ENCODE data around the gene ATXN1. TPM values are rescaled to one million over a fixed set of nuclear protein-coding genes. Genes with fewer than 3 reads are reported as not detected.

ATXN1 gene
- total RNA-seq, 1 donor from 2014 or later: 64.5 TPM

GRCh38 chr6:16539086-16539931 is 222.0 kb downstream of the ATXN1 start:
- no peak for TF ChIP-seq CTCF (IDR thresholded peaks at IDR 0.05)
- Mint-ChIP-seq H3K4me1 (ENCODE audit: low read depth) (peaks cover 26% of the 10 kb centered on the region), H3K27ac (ENCODE audit: unreplicated experiment) (no peak overlapping the region), H3K9me3 (ENCODE audit: low read depth) (no peaks in the 10 kb centered on the region), H3K4me3 (ENCODE audit: unreplicated experiment) (no peak overlapping the region), H3K27me3 (ENCODE audit: low read depth) (no peaks in the 10 kb centered on the region), H3K36me3 (ENCODE audit: low read depth) (no peaks in the 10 kb centered on the region)
- DNase-seq (ENCODE audit: low spot score): no peak

- Mint-ChIP-seq H3K9me3 (ENCODE audit: low read depth) (no peaks in the 10 kb centered on the region), H3K27ac (ENCODE audit: unreplicated experiment) (no peak overlapping the region), H3K27me3 (ENCODE audit: low read depth) (no peaks in the 10 kb centered on the region), H3K4me3 (ENCODE audit: unreplicated experiment) (no peak overlapping the region), H3K36me3 (ENCODE audit: low read depth) (no peaks in the 10 kb centered on the region), H3K4me1 (ENCODE audit: low read depth) (peaks cover 7% of the 10 kb centered on the region)
- no peak for DNase-seq (ENCODE audit: low spot score)
- no peak for TF ChIP-seq CTCF (IDR thresholded peaks at IDR 0.05)
These were observed 225.7 kb downstream of the ATXN1 start for GRCh38 chr6:16535564-16535963.

GRCh38 chr6:16533721-16534136 is 227.5 kb downstream of the ATXN1 start:
- Mint-ChIP-seq H3K27ac (ENCODE audit: unreplicated experiment) (no peak overlapping the region), H3K9me3 (ENCODE audit: low read depth) (no peaks in the 10 kb centered on the region), H3K4me1 (ENCODE audit: low read depth) (peaks cover 7% of the 10 kb centered on the region), H3K4me3 (ENCODE audit: unreplicated experiment) (no peak overlapping the region), H3K36me3 (ENCODE audit: low read depth) (no peaks in the 10 kb centered on the region), H3K27me3 (ENCODE audit: low read depth) (no peaks in the 10 kb centered on the region)
- DNase-seq (ENCODE audit: low spot score): no peak
- TF ChIP-seq CTCF (IDR thresholded peaks at IDR 0.05): no peak

GRCh38 chr6:16533210-16533609 is 228.1 kb downstream of the ATXN1 start:
- no peak for DNase-seq (ENCODE audit: low spot score)
- Mint-ChIP-seq H3K9me3 (ENCODE audit: low read depth) (no peaks in the 10 kb centered on the region), H3K4me3 (ENCODE audit: unreplicated experiment) (no peak overlapping the region), H3K4me1 (ENCODE audit: low read depth) (peaks cover 7% of the 10 kb centered on the region), H3K36me3 (ENCODE audit: low read depth) (no peaks in the 10 kb centered on the region), H3K27me3 (ENCODE audit: low read depth) (no peaks in the 10 kb centered on the region), H3K27ac (ENCODE audit: unreplicated experiment) (no peak overlapping the region)
- no peak for TF ChIP-seq CTCF (IDR thresholded peaks at IDR 0.05)

- Mint-ChIP-seq H3K36me3 (ENCODE audit: low read depth) (no peaks in the 10 kb centered on the region), H3K4me1 (ENCODE audit: low read depth) (peaks cover 26% of the 10 kb centered on the region), H3K4me3 (ENCODE audit: unreplicated experiment) (no peak overlapping the region), H3K9me3 (ENCODE audit: low read depth) (peaks cover 4% of the 10 kb centered on the region), H3K27ac (ENCODE audit: unreplicated experiment) (no peak overlapping the region), H3K27me3 (ENCODE audit: low read depth) (no peaks in the 10 kb centered on the region)
- no peak for DNase-seq (ENCODE audit: low spot score)
- TF ChIP-seq CTCF (IDR thresholded peaks at IDR 0.05): no peak
These were observed 233.6 kb downstream of the ATXN1 start for GRCh38 chr6:16527691-16528090.

Data from chondrocyte (in vitro differentiated cells).